Measurements from ENCODE around the gene ATRAID.
A peak's percentile ranks its signal among the peaks of the same experiment; 100 is the strongest.

Gene ATRAID

GRCh38 chr2:27243391-27244130, 31.7 kb downstream of the ATRAID start:
- in situ Hi-C loops (cut with MboI; ENCODE audit: low pct_unique_long_range_greater_than_20kb, low sequenced_read_pairs) = no loop called here
- no peak for DNase-seq

DNA sequence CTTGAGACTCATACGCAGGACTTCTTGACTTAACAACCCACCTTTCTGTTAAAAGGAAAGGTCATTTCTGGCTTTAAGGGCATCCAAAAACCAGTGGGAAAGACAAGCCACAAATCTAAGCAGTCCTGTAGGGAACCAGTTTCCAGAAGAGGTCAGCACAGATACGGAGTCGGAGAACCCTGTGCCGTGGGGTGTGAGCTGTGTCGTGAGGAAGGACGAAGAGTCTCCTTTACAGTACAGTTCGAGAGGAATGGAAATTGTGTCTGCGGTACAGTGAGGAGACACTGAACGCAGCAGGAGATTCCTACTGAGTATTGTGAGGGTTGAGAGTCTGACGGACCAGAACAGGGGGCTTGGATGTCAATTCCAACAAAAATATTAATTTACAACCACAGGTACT, 33.3 kb downstream of the ATRAID start:
- no peak for DNase-seq
- in situ Hi-C loops (cut with MboI; ENCODE audit: low pct_unique_long_range_greater_than_20kb, low sequenced_read_pairs) = no loop called here

DNA sequence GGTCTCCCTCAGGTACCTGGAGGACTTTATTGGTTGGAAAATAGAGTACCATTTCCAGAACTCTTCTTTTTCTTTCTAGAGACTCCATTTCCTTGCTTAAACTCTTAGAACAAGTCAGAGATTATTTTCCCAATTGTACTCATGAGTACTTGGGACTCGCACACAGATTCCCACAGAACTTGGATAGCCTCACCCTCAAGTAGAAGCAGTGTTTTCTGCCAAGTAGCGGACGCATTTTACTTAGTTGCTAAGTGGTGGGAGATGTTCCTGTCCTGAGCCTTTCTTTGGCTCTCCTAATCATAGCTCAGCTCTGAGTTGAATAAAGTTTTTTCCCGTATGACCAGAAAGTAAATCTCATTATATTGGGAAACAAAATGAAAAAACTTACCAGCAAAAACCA, 33.8 kb downstream of the ATRAID start:
- DNase-seq = no peak
- in situ Hi-C loops (cut with MboI; ENCODE audit: low pct_unique_long_range_greater_than_20kb, low sequenced_read_pairs) = no loop called here

GRCh38 chr2:27247893-27248292, 36.1 kb downstream of the ATRAID start:
- in situ Hi-C loops (cut with MboI; ENCODE audit: low pct_unique_long_range_greater_than_20kb, low sequenced_read_pairs) = no loop called here
- DNase-seq = no peak

- in situ Hi-C loops (cut with MboI; ENCODE audit: low pct_unique_long_range_greater_than_20kb, low sequenced_read_pairs) = no loop called here
- no peak for DNase-seq
Measured at GRCh38 chr2:27249159-27249890, 37.5 kb downstream of the ATRAID start.

GRCh38 chr2:27249891-27250651, 38.2 kb downstream of the ATRAID start:
- in situ Hi-C loops (cut with MboI; ENCODE audit: low pct_unique_long_range_greater_than_20kb, low sequenced_read_pairs) = no loop called here

DNA sequence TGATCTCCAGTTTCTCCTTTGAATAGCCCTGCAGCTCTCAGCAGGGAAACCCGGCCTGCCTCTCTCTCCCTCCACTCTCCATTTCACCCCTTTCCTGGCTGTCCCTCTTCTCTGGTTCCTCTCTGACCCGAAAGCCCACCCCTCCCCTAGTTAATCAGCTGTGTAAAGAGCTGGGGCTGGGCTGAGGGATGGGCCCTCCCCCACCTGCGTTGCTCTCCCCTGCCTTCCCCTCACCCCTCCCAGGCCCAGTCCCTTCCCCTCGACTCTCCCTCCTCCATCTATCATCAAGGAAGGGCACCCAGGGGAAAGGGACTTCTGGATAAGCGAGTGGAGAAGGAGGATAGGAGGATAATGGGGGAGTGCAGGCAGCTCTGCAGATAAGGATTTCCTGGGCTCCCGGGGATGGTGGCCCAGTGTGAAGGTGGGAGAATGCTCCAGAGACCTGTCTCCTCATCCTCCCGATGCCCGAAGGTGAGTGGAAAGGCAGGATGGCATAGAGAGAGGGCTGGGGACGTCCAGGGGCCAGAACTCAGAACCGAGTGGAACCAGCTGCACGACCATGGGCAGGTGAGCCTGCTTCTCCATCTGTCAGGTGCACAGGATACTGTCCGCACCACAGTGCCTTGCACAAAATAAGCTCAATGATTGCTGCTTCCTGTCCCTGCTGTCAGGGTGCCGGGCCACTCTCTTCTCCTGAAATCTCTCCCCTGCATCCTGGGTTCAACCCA, 39.0 kb downstream of the ATRAID start:
- in situ Hi-C loops (cut with MboI; ENCODE audit: low pct_unique_long_range_greater_than_20kb, low sequenced_read_pairs) = no loop called here
- DNase-seq = no peak

More at GRCh38 chr2:27249891-27250651, 38.2 kb downstream of the ATRAID start:
- peak; percentile 83 for DNase-seq

- in situ Hi-C loops (cut with MboI; ENCODE audit: low pct_unique_long_range_greater_than_20kb, low sequenced_read_pairs) = no loop called here
- no peak for DNase-seq
Measured at GRCh38 chr2:27251766-27252165, 39.9 kb downstream of the ATRAID start.

GRCh38 chr2:27255187-27255586, 43.3 kb downstream of the ATRAID start:
- in situ Hi-C loops (cut with MboI; ENCODE audit: low pct_unique_long_range_greater_than_20kb, low sequenced_read_pairs) = no loop called here
- no peak for DNase-seq

DNA sequence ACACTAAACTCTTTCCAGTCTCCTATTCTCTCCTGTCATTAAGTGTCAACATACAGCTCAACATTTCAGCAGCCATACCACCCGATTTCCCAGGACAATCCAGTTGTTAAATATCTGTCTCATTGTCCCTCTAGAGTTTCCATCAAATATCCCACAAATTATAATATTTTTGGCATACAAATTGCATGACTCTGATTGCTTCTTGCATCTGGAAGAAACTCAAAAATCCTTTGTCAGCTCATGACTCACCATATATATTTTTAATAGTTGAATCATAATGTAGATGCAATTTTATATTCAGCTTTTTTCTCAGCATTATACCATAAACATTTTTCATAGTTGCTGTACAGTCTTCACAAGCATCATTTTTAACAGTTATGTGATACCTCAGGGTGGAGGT, 43.8 kb downstream of the ATRAID start:
- no peak for DNase-seq
- in situ Hi-C loops (cut with MboI; ENCODE audit: low pct_unique_long_range_greater_than_20kb, low sequenced_read_pairs) = no loop called here

GRCh38 chr2:27256855-27257454, 45.1 kb downstream of the ATRAID start:
- in situ Hi-C loops (cut with MboI; ENCODE audit: low pct_unique_long_range_greater_than_20kb, low sequenced_read_pairs) = no loop called here
- DNase-seq = no peak

GRCh38 chr2:27258051-27258450, 46.2 kb downstream of the ATRAID start:
- no peak for DNase-seq
- in situ Hi-C loops (cut with MboI; ENCODE audit: low pct_unique_long_range_greater_than_20kb, low sequenced_read_pairs) = no loop called here

- no peak for DNase-seq
- in situ Hi-C loops (cut with MboI; ENCODE audit: low pct_unique_long_range_greater_than_20kb, low sequenced_read_pairs) = no loop called here
Measured at GRCh38 chr2:27261241-27261925, 49.5 kb downstream of the ATRAID start.

DNA sequence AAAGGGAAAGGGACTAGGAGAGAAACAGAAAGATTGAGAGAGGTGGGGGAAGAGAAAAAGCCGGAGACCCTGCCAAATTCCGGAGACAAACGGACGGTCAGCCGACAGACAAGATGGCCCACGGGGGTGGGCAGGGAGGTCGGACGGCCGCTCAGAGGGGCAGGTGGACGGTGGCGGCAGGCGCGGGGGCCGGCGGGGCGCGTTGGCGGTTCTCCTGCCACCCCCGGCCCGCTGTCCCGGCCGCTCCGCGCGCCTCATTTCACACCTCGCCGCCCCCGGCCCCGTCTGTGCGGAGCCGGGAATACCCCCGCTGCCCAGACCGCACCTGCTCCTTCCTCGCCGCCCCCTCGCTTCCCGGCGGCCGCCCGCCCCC, 50.1 kb downstream of the ATRAID start:
- no peak for DNase-seq
- in situ Hi-C loops (cut with MboI; ENCODE audit: low pct_unique_long_range_greater_than_20kb, low sequenced_read_pairs) = no loop called here

GRCh38 chr2:27262379-27263286, 50.8 kb downstream of the ATRAID start, which contains the start of gene SLC30A3:
TSS of gene SLC30A3 (minus strand) at chr2:27263047. CDS start at chr2:27262906, 141 bp downstream.
- in situ Hi-C loops (cut with MboI; ENCODE audit: low pct_unique_long_range_greater_than_20kb, low sequenced_read_pairs) = no loop called here
- peak; percentile 77 for DNase-seq

DNA sequence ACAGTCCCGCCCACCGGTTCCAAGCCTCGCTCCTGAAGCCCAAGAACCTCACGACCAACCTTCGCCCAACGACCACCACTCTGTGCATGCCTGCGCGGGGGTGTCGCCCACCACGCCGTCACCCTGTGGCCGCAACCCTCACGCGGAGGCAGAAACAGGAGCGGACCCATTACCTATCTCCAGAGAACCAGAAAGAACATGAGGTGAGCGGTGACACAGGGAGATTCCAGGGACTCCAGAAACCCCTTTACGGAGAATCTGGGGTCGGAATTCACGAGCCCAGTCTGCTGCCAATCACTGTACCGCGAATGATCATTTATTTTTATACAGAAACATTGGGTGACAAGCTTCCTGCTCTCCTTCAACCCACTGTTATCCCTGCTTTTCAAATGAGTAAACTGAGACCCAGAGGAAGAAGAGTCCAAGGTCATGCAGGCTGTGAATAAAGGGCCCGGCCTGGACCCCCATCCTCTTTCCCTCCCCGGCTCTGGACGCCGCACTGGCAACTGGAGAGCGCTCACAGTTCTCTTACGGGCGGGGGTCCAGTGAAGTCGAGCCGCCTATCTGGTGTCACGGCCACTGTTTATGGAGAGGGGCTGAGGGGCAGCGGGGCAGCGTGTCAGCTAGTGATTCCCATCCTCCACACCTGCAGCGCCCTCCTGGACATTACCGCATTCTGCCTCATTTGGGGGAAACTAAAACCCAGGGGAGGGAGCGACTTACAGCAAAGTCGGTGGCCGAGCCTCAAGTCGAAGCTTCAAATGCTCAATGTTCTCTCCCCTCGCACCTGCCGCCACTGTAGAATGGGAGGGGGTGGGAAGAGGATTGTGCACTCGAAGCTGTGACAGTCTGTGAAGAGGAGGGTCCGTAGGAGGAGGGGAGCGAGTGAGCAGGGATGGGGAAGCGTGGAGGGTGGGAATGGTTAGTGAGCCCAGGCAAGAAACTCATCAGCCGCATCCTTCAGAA, 51.7 kb downstream of the ATRAID start:
- DNase-seq = no peak
- in situ Hi-C loops (cut with MboI; ENCODE audit: low pct_unique_long_range_greater_than_20kb, low sequenced_read_pairs) = no loop called here

Measured in KBM-7 (cell line).